ENCODE measurements around the gene ENTHD1.

DNA sequence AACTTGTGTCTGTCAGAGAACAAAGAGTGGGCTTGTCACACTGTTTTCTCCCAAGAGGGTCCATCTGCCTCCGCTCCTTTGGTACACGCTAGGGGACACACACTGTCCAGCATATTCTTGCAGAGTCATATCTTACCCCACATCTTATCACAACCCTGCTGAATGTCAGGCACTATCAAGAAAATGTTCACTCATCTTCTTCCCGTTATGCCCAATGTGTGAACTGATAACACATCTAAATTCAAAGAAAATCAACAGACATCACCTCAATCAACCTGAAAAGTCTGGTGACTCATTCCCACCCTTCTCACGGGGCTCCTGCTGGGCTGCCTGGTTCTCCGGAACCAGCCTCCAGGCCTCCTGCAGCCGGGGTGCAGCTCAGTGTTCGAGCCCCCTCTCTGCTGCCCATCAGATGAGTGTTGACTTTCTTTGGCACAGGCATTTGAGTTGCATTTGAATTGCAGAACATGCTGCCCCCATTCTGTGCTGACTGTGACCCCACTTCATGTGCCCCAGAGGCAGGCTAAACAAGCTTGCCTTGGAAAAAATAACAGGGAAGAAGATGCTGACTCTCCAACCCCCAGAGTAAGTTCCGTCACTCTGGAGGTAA, 26.7 kb upstream of the ENTHD1 start:
- TF ChIP-seq POLR2AphosphoS5 (IDR thresholded peaks at IDR 0.05; ENCODE audit: low read depth, low read length) = no peak
- no peak for TF ChIP-seq PHF8 (conservative IDR thresholded peaks at IDR 0.05; ENCODE audit: low read depth, low read length)
- TF ChIP-seq ZNF274 (IDR thresholded peaks at IDR 0.05; ENCODE audit: borderline replicate concordance, extremely low read depth, low read length) = no peak
- TF ChIP-seq CTCF (IDR thresholded peaks at IDR 0.05; ENCODE audit: control extremely low read depth in 1 of 3, insufficient read depth in 1 of 3, low read depth in 1 of 3, low read length in 3 of 3) = no peak
- TF ChIP-seq EZH2 (IDR thresholded peaks at IDR 0.05; ENCODE audit: low read depth, low read length, severe bottlenecking) = no peak
- no peak for TF ChIP-seq EP300 (IDR thresholded peaks at IDR 0.05; ENCODE audit: borderline replicate concordance in 1 of 2, low read depth in 2 of 2, low read length in 2 of 2)
- no peak for TF ChIP-seq SAP30 (IDR thresholded peaks at IDR 0.05; ENCODE audit: insufficient read depth, insufficient replicate concordance, low read length)
- TF ChIP-seq YY1 (IDR thresholded peaks at IDR 0.05; ENCODE audit: low read depth, low read length) = no peak
- TF ChIP-seq NRF1 (IDR thresholded peaks at IDR 0.05; ENCODE audit: low read depth, low read length) = no peak
- no peak for TF ChIP-seq CEBPB (IDR thresholded peaks at IDR 0.05; ENCODE audit: low read depth, low read length)
- TF ChIP-seq JUN (IDR thresholded peaks at IDR 0.05; ENCODE audit: low read depth, low read length) = no peak

Measured in H1 (cell line).